Neuron (in vitro differentiated cells): ENCODE results near the gene SEMA6B.

ENCODE experiments used
- H2AFZ ChIP-seq: one replicate; pipeline ENCODE4 v1.6.1; 2013; ENCODE audit warnings: low read depth, mild to moderate bottlenecking, inconsistent platforms, low read length, moderate library complexity
- H3K27me3 ChIP-seq: one replicate; pipeline ENCODE4 v1.6.1; 2013; ENCODE audit warnings: low read length; ENCODE audit not compliant: insufficient read depth
- H3K36me3 ChIP-seq: one replicate; pipeline ENCODE4 v1.6.1; 2013; ENCODE audit warnings: low read length; ENCODE audit not compliant: insufficient read depth
- H3K4me1 ChIP-seq: one replicate; pipeline ENCODE4 v1.6.1; 2013; ENCODE audit warnings: low read length; ENCODE audit not compliant: insufficient read depth
- H3K4me3 ChIP-seq: 2 replicates; pipeline ENCODE4 v1.5.1; 2013; ENCODE audit warnings: mild to moderate bottlenecking, low read length, moderate library complexity
- H3K9me3 ChIP-seq: one replicate; pipeline ENCODE4 v1.6.1; 2013; ENCODE audit warnings: low read length

The SEMA6B gene

GRCh38 chr19:4559569-4559968 is at the start of gene SEMA6B:
Gene SEMA6B, minus strand, starts transcription at chr19:4559684. Its CDS starts 1,227 bp downstream, at chr19:4558457.
- Histone ChIP-seq H3K4me1 (no peaks in the 10 kb centered on the region), H3K9me3 (no peaks in the 10 kb centered on the region), H3K4me3 (no peak within 1 kb of the TSS), H3K27me3 (no peaks in the 10 kb centered on the region), H3K36me3 (peaks cover 5% of the 10 kb centered on the region), H2AFZ (no peak within 1 kb of the TSS)

- Histone ChIP-seq H3K9me3 (no peaks in the 10 kb centered on the region), H3K36me3 (no peaks in the 10 kb centered on the region), H3K4me1 (peaks cover 5% of the 10 kb centered on the region), H3K27me3 (no peaks in the 10 kb centered on the region), H2AFZ (peak overlapping the region; percentile 6), H3K4me3 (peak overlapping the region; percentile 28)
These were observed 47.6 kb upstream of the SEMA6B start for GRCh38 chr19:4606921-4607678.

GRCh38 chr19:4606181-4606580 is 46.7 kb upstream of the SEMA6B start:
- no peak overlapping the region for H2AFZ ChIP-seq
- H3K4me3 ChIP-seq, result no peak overlapping the region
- no peaks in the 10 kb centered on the region for H3K36me3 ChIP-seq
- peaks cover 5% of the 10 kb centered on the region for H3K4me1 ChIP-seq
- no peaks in the 10 kb centered on the region for H3K9me3 ChIP-seq
- H3K27me3 ChIP-seq, result no peaks in the 10 kb centered on the region

GRCh38 chr19:4604912-4605311 is 45.4 kb upstream of the SEMA6B start:
- Histone ChIP-seq H2AFZ (no peak overlapping the region), H3K9me3 (no peaks in the 10 kb centered on the region), H3K36me3 (no peaks in the 10 kb centered on the region), H3K4me3 (no peak overlapping the region), H3K4me1 (peaks cover 4% of the 10 kb centered on the region), H3K27me3 (no peaks in the 10 kb centered on the region)

- H3K36me3 ChIP-seq, result no peaks in the 10 kb centered on the region
- H3K27me3 ChIP-seq, result no peaks in the 10 kb centered on the region
- H2AFZ ChIP-seq, result no peak overlapping the region
- H3K9me3 ChIP-seq, result no peaks in the 10 kb centered on the region
- H3K4me3 ChIP-seq, result no peak overlapping the region
- H3K4me1 ChIP-seq, result peaks cover 10% of the 10 kb centered on the region
These were observed 43.4 kb upstream of the SEMA6B start for GRCh38 chr19:4602915-4603314.

- H3K9me3 ChIP-seq, result no peaks in the 10 kb centered on the region
- H3K36me3 ChIP-seq, result no peaks in the 10 kb centered on the region
- no peaks in the 10 kb centered on the region for H3K27me3 ChIP-seq
These were observed 42.8 kb upstream of the SEMA6B start for GRCh38 chr19:4602173-4602788.

GRCh38 chr19:4600893-4601292 is 41.4 kb upstream of the SEMA6B start:
- Histone ChIP-seq H3K4me3 (no peak overlapping the region), H3K4me1 (peaks cover 15% of the 10 kb centered on the region), H3K27me3 (no peaks in the 10 kb centered on the region), H2AFZ (no peak overlapping the region), H3K9me3 (no peaks in the 10 kb centered on the region), H3K36me3 (no peaks in the 10 kb centered on the region)

More at GRCh38 chr19:4602173-4602788, 42.8 kb upstream of the SEMA6B start:
- H2AFZ ChIP-seq, result no peak overlapping the region
- H3K4me3 ChIP-seq, result no peak overlapping the region
- H3K4me1 ChIP-seq, result peaks cover 14% of the 10 kb centered on the region

- no peak overlapping the region for H2AFZ ChIP-seq
- no peaks in the 10 kb centered on the region for H3K36me3 ChIP-seq
- no peak overlapping the region for H3K4me3 ChIP-seq
- no peaks in the 10 kb centered on the region for H3K9me3 ChIP-seq
- H3K27me3 ChIP-seq, result no peaks in the 10 kb centered on the region
- peaks cover 15% of the 10 kb centered on the region for H3K4me1 ChIP-seq
These were observed 40.6 kb upstream of the SEMA6B start for GRCh38 chr19:4600082-4600481.

- Histone ChIP-seq H2AFZ (no peak overlapping the region), H3K4me3 (peak overlapping the region; percentile 30), H3K4me1 (peaks cover 15% of the 10 kb centered on the region), H3K36me3 (no peaks in the 10 kb centered on the region), H3K9me3 (no peaks in the 10 kb centered on the region), H3K27me3 (no peaks in the 10 kb centered on the region)
These were observed 39.2 kb upstream of the SEMA6B start for GRCh38 chr19:4598712-4599111.

GRCh38 chr19:4597975-4598671 is 38.6 kb upstream of the SEMA6B start:
- no peak overlapping the region for H2AFZ ChIP-seq
- peak overlapping the region; percentile 30 for H3K4me3 ChIP-seq
- no peaks in the 10 kb centered on the region for H3K36me3 ChIP-seq
- peaks cover 15% of the 10 kb centered on the region for H3K4me1 ChIP-seq
- H3K9me3 ChIP-seq, result no peaks in the 10 kb centered on the region
- H3K27me3 ChIP-seq, result no peaks in the 10 kb centered on the region

GRCh38 chr19:4597278-4597974 is 37.9 kb upstream of the SEMA6B start:
- no peak overlapping the region for H3K4me3 ChIP-seq
- H3K36me3 ChIP-seq, result no peaks in the 10 kb centered on the region
- no peak overlapping the region for H2AFZ ChIP-seq
- H3K4me1 ChIP-seq, result peaks cover 15% of the 10 kb centered on the region
- H3K27me3 ChIP-seq, result no peaks in the 10 kb centered on the region
- no peaks in the 10 kb centered on the region for H3K9me3 ChIP-seq

GRCh38 chr19:4596033-4596904 is 36.8 kb upstream of the SEMA6B start:
- Histone ChIP-seq H2AFZ (no peak overlapping the region), H3K27me3 (no peaks in the 10 kb centered on the region), H3K9me3 (no peaks in the 10 kb centered on the region), H3K4me3 (no peak overlapping the region), H3K36me3 (no peaks in the 10 kb centered on the region), H3K4me1 (peaks cover 15% of the 10 kb centered on the region)
